ENCODE measurements around the gene RAD9A.

GRCh38 chr11:67349457-67349856 is 42.3 kb upstream of the RAD9A start:
- TF ChIP-seq, protein P1, sequence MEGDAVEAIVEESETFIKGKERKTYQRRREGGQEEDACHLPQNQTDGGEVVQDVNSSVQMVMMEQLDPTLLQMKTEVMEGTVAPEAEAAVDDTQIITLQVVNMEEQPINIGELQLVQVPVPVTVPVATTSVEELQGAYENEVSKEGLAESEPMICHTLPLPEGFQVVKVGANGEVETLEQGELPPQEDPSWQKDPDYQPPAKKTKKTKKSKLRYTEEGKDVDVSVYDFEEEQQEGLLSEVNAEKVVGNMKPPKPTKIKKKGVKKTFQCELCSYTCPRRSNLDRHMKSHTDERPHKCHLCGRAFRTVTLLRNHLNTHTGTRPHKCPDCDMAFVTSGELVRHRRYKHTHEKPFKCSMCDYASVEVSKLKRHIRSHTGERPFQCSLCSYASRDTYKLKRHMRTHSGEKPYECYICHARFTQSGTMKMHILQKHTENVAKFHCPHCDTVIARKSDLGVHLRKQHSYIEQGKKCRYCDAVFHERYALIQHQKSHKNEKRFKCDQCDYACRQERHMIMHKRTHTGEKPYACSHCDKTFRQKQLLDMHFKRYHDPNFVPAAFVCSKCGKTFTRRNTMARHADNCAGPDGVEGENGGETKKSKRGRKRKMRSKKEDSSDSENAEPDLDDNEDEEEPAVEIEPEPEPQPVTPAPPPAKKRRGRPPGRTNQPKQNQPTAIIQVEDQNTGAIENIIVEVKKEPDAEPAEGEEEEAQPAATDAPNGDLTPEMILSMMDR (IDR thresholded peaks at IDR 0.05), result no peak
- TF ChIP-seq POLR2A (IDR thresholded peaks at IDR 0.05), result no peak

Data from prostate gland (tissue), 2 donors.